DOHH2 (cell line): ENCODE results near the gene GCNA.

Source experiments
- CTCF ChIP-seq: fragments of 200-600 bp; sonication (generic); IDR thresholded peaks from one replicate; pipeline ENCODE4 v1.5.1; 2014; ENCODE audit warnings: antibody characterized with exemption, mild to moderate bottlenecking, low read depth, low read length; ENCODE audit not compliant: poor library complexity, severe bottlenecking
- EZH2phosphoT487 ChIP-seq: fragments of 200-600 bp; sonication (generic); IDR thresholded peaks from 2 replicates; pipeline ENCODE4 v1.6.1; 2017; ENCODE audit warnings: borderline replicate concordance, mild to moderate bottlenecking, antibody characterized with exemption, low read length, moderate library complexity, mixed read lengths

DNA sequence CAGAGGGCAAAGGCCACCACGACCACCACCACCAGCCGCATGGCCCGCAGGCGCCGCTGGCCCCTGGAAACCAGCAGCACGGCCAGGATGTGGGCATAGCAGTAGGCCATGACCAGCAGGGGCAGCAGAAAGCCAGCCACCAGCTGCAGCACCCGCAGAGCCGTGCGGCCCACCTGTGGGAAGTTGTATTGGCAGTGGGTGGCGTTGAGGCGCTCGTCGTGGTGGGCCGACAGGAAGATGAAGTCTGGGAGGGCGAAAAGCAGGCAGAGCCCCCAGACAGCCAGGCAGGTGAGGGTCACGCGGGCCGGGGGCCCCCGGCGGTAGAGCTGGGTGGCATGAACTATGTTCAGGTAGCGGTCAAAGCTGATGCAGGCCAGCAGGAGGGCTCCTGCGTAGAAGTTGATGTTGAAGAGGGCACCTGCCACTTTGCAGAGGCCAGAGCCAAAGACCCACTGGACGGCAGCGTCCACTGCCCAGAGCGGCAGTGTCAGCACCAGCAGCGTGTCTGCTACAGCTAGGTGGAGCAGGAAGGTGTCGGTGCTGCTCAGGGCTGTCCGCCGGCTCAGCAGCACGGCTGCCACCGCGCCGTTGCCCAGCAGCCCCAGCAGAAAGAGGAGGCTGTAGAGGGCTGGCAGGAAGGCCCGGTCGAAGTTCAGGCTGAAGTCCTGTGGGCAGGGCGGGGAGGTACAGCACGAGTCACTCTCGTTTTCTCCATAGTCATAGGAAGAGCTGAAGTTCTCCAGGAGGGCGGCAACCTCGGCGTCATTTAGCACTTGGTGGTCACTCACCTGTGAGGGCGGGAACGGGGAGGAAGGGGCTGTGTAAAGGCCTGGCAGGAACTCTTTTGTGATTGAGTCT, 38.7 kb downstream of the GCNA start:
- TF ChIP-seq CTCF: no peak
- TF ChIP-seq EZH2phosphoT487: no peak
